K562 (cell line): ENCODE data around the gene PMP22. TPM values are rescaled to one million over a fixed set of nuclear protein-coding genes. Genes with fewer than 3 reads are reported as not detected.

Source experiments
- CAMTA2 ChIP-seq: fragments of 250-450 bp; sonication (Bioruptor Pico); conservative IDR thresholded peaks from 2 replicates; pipeline ENCODE4 v1.5.1; 2022
- CUX1 ChIP-seq: fragments of 200-800 bp; sonication (Bioruptor generic); IDR thresholded peaks from 2 replicates; pipeline ENCODE4 v1.6.1; 2016; ENCODE audit warnings: missing genetic modification characterization, missing compliant biosample characterization
- FOXA1 ChIP-seq: fragments of 450-650 bp; IDR thresholded peaks from 2 replicates; pipeline ENCODE4 v1.6.1; 2016; ENCODE audit warnings: mild to moderate bottlenecking, borderline replicate concordance
- FOXK2 ChIP-seq, 2 experiments: fragments of 450-650 bp; IDR thresholded peaks in 1 of 2; conservative IDR thresholded peaks in 1 of 2; 2 replicates each; pipeline ENCODE4 v1.6.1; 2016; ENCODE audit warnings: low read depth in 2 of 2, mild to moderate bottlenecking in 1 of 2
- JUNB ChIP-seq: fragments of 450-650 bp; formaldehyde crosslinking; conservative IDR thresholded peaks from 2 replicates; pipeline ENCODE4 v1.4.0; 2020; ENCODE audit warnings: mild to moderate bottlenecking
- SNAPC5 ChIP-seq: fragments of 250-450 bp; sonication (Bioruptor Pico); IDR thresholded peaks from 2 replicates; pipeline ENCODE4 v1.8.0; 2021; ENCODE audit warnings: moderate library complexity, mild to moderate bottlenecking, inconsistent platforms
- ZBTB26 ChIP-seq: fragments of 450-650 bp; formaldehyde crosslinking; IDR thresholded peaks from 2 replicates; pipeline ENCODE4 v1.4.0; 2022; ENCODE audit warnings: missing genetic modification characterization
- polyA plus RNA-seq, 8 experiments: library from polyadenylated mRNA; depleted of rRNA in 4 of 8; stranded (reverse) in 5 of 8; unstranded in 3 of 8; fragments of >200 nt; fragmentation: Nextera tagmentation in 2 of 8; fragmentation: Illumina TruSeq in 1 of 8; extraction: Ambion mirVana in 2 of 8; extraction: Trizol in 1 of 8; gene quantifications; 2 replicates each; pipeline versions ENCODE4 v1.2.1 to v1.2.3, GENCODE V29; 2011 to 2014; ENCODE audit warnings: inconsistent platforms in 1 of 8, missing spikeins in 1 of 8
- total RNA-seq, 7 experiments: library from RNA; depleted of rRNA in 6 of 7; stranded (reverse); fragments of >200 nt in 6 of 7; fragmentation: Illumina TruSeq in 2 of 7; extraction: Trizol in 2 of 7; gene quantifications; 2 replicates each; pipeline versions ENCODE4 v1.2.1 to v1.2.3, GENCODE V29; 2011 to 2021; ENCODE audit warnings: low replicate concordance in 1 of 7

PMP22 gene
- total and polyA plus RNA-seq, 9 of the 15 experiments (the other 6 are each of a cell fraction or from before 2014, with no cell fraction given) = 12.6 to 62.3 (median 25.8) TPM

GRCh38 chr17:15233971-15234370 is 31.2 kb downstream of the PMP22 start (continued):
- TF ChIP-seq CAMTA2 (CRISPR knock-in tag) = no peak
- no peak for TF ChIP-seq SNAPC5
- TF ChIP-seq FOXK2 (conservative IDR thresholded peaks at IDR 0.05 in 1 of 2, IDR thresholded peaks at IDR 0.05 in 1 of 2; ENCODE audit: low read depth in 2 of 2) = no peak
- TF ChIP-seq JUNB (CRISPR knock-in tag) = no peak
- TF ChIP-seq CUX1 = no peak
- no peak for TF ChIP-seq ZBTB26 (CRISPR knock-in tag)
- no peak for TF ChIP-seq FOXA1
